ENCODE results near the gene WSCD1.

Gene WSCD1

GRCh38 chr17:6163612-6164333, 93.6 kb downstream of the WSCD1 start (continued):
- peak; percentile 46; the same call in 1 of the 2 replicates for TF ChIP-seq ZBTB21 (tag by site-specific recombination; IDR thresholded peaks at IDR 0.05)
- TF ChIP-seq ZBTB44 (tag by site-specific recombination; IDR thresholded peaks at IDR 0.05) = 0 out of 2 replicates have a peak, but pooled peaks have one; percentile 39
- TF ChIP-seq KLF1 (tag by site-specific recombination; IDR thresholded peaks at IDR 0.05) = no peak
- TF ChIP-seq SCRT2 (tag by site-specific recombination; IDR thresholded peaks at IDR 0.05) = 0 out of 2 replicates have a peak, but pooled peaks have one; percentile 19
- 0 out of 2 replicates have a peak, but pooled peaks have one; percentile 22 for TF ChIP-seq ZSCAN23 (tag by site-specific recombination; IDR thresholded peaks at IDR 0.05)
- 0 out of 2 replicates have a peak, but pooled peaks have one; percentile 22 for TF ChIP-seq SALL2 (tag by site-specific recombination; IDR thresholded peaks at IDR 0.05; ENCODE audit: borderline replicate concordance)
- no peak for TF ChIP-seq PBX3 (CRISPR knock-in tag; IDR thresholded peaks at IDR 0.05)
- TF ChIP-seq ZNF324 (tag by site-specific recombination; IDR thresholded peaks at IDR 0.05) = 0 out of 2 replicates have a peak, but pooled peaks have one; percentile 55
- no peak for TF ChIP-seq REPIN1 (tag by site-specific recombination; IDR thresholded peaks at IDR 0.05; ENCODE audit: low read depth)
- no peak for TF ChIP-seq ZNF426 (tag by site-specific recombination; IDR thresholded peaks at IDR 0.05)
- peak; percentile 31; the same call in 1 of the 2 replicates for TF ChIP-seq OSR2 (tag by site-specific recombination; IDR thresholded peaks at IDR 0.05)
- TF ChIP-seq ZNF366 (tag by site-specific recombination; conservative IDR thresholded peaks at IDR 0.05) = peak; percentile 23; the same call in 1 of the 2 replicates
- 0 out of 2 replicates have a peak, but pooled peaks have one; percentile 72 for TF ChIP-seq ZNF184 (tag by site-specific recombination; IDR thresholded peaks at IDR 0.05)
- TF ChIP-seq KLF16 (tag by site-specific recombination; IDR thresholded peaks at IDR 0.05) = peak; percentile 28; the same call in 1 of the 2 replicates
- TF ChIP-seq ZNF629 (tag by site-specific recombination; IDR thresholded peaks at IDR 0.05) = peak; percentile 62; the same call in 1 of the 2 replicates
- peak; percentile 67 for TF ChIP-seq PRDM4 (tag by site-specific recombination; IDR thresholded peaks at IDR 0.05)
- TF ChIP-seq EGR2 (tag by site-specific recombination; IDR thresholded peaks at IDR 0.05; ENCODE audit: low read depth) = 0 out of 2 replicates have a peak, but pooled peaks have one; percentile 19
- 0 out of 2 replicates have a peak, but pooled peaks have one; percentile 14 for TF ChIP-seq ZNF26 (tag by site-specific recombination; IDR thresholded peaks at IDR 0.05)
- TF ChIP-seq ZNF549 (tag by site-specific recombination; IDR thresholded peaks at IDR 0.05) = no peak

GRCh38 chr17:6164996-6165395, 94.8 kb downstream of the WSCD1 start:
- POLR2A ChIA-PET = no interaction called here
- no peak overlapping the region for H3K4me3 ChIP-seq (ENCODE audit: low read depth, low read length)
- CTCF ChIA-PET = no interaction called here
- peaks cover 28% of the 10 kb centered on the region for H3K4me1 ChIP-seq (ENCODE audit: control insufficient read depth, insufficient read depth, low read length)
- no peaks in the 10 kb centered on the region for H3K36me3 ChIP-seq (ENCODE audit: control insufficient read depth in 2 of 2, insufficient read depth in 1 of 2, low read length in 2 of 2)
- H3K9me3 ChIP-seq (ENCODE audit: control insufficient read depth, insufficient read depth, low read depth, low read length) = no peaks in the 10 kb centered on the region
- H3K27ac ChIP-seq (ENCODE audit: extremely low read depth, low read depth, low read length) = no peak overlapping the region
- TF ChIP-seq ZNF221 (tag by site-specific recombination; IDR thresholded peaks at IDR 0.05; ENCODE audit: borderline replicate concordance) = no peak
- no peak for TF ChIP-seq ZNF354C (tag by site-specific recombination; IDR thresholded peaks at IDR 0.05; ENCODE audit: borderline replicate concordance, low read depth)
- TF ChIP-seq IKZF3 (tag by site-specific recombination; IDR thresholded peaks at IDR 0.05) = no peak
- no peak for TF ChIP-seq ZBTB6 (tag by site-specific recombination; IDR thresholded peaks at IDR 0.05)
- no peak for TF ChIP-seq ZNF654 (tag by site-specific recombination; IDR thresholded peaks at IDR 0.05; ENCODE audit: low read depth)
- no peak for TF ChIP-seq KLF7 (tag by site-specific recombination; IDR thresholded peaks at IDR 0.05; ENCODE audit: borderline replicate concordance)
- TF ChIP-seq ZNF555 (tag by site-specific recombination; conservative IDR thresholded peaks at IDR 0.05) = no peak
- TF ChIP-seq ZNF585B (tag by site-specific recombination; IDR thresholded peaks at IDR 0.05) = no peak
- TF ChIP-seq ZNF510 (tag by site-specific recombination; IDR thresholded peaks at IDR 0.05; ENCODE audit: insufficient replicate concordance) = no peak
- TF ChIP-seq ZIC2 (tag by site-specific recombination; IDR thresholded peaks at IDR 0.05) = no peak

Data from HEK293 (cell line).